ENCODE measurements around the gene SDR39U1.

Gene SDR39U1

DNA sequence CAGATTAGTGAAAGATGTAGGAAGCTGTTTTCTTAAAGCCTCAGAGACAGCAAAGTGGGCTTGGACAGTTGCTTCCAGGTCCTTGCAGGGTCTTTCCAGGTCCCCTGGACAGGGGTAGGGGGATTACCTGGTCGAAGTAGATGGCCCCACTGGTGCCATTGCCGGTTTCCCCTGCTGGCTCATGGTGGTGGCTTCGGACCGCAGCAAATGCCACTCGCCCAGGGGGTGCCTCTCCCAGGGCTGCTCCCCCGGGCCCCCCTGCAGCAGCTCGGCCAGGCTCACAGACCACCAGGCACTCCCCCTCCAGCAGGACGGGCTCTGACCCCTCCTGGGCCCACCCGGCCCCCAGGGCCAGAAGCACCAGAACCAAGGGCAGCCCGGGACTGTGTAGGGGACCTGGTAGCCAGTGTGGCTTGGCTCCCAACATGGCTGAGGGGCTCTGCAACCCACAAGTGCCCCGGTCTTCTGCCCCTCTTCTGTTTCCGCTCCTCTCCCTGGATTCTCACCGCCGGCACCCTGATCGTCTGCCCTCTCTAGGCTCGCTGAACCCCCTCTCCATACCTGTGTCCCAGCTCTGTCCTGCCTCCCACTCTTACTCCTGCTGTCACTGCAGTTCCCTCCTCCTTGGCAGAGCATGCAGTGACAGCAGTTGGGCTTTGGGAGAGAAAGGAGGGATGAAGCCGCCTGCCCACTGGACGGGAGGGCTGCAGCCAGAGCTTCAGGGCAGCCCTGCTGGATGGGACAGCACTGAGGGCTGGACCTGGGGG is 13.8 kb downstream of the SDR39U1 start:
- DNase-seq, result no peak

DNA sequence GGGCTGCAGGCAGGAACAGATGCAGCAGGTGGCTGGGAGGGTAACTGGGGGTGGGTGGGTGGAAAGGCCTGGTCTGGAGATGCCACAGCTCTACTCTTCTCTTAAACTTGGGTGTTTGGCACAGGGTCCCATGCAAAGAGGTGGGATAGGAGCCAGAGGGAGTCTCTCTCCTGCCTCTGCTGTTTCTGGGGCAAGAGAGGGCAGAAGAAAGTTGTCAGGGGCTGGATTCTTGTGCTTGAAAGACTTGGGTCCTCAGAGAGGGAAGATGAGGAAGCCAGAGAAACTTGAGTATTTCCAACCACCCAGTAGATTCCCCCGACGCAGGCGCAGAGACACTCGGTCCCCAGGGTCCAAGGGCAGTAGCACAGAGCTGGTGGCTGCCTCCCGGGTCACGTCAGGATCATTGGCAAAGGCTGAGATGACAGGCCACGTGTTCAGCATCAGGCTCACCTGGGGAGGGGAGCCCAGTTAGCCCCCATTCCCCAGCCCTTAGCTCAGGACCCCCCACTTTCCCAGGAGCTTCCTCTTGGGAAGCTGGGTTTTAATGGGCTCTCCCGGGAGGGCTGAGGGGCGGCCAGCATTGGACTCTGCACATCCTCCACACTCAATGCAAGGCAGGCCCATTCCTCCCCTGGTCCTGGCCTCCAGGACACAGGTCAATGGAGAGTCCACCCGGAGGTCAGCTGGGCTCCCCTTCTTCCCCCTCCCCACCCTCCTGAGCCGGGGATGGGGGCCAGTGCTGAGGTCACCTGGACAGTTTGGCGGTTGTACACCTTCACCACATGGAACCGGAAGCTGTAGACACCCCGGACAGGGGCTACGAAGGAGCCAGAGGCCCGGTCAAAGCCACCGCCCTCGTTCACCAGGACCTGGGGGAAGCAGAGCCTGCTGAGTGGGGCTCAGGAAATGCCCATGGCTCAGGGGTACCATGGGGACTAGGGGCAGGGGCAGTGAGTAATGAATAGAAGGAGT is 14.8 kb downstream of the SDR39U1 start:
- no peak for DNase-seq

DNA sequence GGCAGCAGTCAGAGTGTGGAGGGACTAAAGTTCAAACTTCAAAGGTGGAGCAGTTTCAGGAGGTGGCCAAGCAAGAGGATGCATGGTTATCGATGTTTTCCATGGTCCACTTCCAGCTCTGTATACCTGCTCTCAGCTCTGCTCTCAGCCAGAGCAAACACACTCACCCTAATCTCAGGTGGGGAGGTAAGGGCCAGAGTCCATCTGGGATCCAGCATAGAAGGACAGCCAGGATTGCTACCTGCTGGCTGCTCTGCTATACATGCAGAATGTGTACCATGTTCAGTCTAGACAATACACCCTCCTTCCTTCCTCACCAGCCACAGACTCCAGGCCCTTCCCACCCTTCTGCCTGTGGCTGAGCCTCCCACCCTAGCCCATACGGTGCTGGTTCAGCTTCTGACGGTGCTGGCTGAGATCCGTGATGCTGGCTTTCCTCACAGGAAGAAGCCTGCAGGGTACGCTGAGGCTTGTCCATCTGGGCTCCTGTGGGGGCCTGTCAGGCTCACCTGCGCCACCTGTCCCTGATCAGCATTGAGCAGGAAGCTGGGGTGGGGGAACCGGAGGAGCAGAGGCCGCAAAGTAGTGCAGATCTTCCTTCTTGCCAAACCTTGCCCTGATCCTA is 15.6 kb downstream of the SDR39U1 start:
- DNase-seq, result peak; percentile 25

DNA sequence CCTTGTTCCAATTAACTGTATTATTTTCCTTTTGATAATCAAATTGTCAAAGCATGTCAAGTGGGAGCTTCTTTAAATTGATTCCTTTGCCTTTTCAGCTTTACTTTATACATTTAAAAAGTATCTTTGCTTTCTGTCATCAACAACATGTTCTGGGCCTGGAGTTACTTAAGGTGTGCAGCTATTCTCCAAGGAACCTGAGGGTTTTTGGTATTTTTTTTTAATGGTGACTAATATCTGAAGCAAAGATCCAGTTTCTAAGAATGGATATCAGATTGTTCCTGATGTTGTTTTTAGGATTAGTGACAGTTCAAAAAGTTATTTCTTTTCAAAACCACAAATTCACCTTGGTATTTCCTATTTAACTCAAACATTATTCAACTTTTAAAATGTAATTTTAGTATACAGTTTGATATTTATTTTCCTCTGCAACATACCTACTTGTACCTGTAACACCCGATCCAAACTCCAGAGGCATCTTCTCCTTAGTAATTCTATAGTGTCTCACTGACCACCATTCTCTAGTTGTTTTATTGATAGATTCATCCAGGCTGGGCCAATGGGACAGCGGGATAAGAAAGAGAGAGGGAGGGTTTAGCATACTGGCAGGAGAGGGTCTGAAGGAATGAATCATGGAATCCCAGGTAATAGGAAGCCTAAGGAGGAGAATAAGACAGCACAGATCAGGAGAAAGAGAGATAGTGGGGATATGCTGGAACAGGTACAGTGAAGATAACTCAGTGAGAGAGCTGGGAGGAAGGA is 16.2 kb downstream of the SDR39U1 start:
- DNase-seq, result no peak

DNA sequence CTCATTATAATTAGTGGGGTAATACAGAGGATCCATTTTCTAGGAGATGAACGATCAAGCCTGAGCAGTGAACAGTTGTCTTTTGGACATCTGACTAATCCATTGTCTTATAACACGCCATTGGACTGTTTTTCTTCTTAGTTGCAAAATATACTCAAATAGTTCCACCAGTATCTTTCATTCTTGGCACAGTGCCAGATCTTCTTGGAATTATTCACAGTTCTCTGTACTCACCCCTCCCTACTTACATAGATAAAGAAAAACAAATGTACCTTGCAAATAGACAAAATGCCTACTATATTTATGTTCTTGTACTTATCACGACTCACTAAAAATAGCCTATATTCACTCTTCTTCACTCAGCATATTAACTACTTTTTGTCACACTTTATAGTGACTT is 16.9 kb downstream of the SDR39U1 start:
- DNase-seq, result peak; percentile 49

DNA sequence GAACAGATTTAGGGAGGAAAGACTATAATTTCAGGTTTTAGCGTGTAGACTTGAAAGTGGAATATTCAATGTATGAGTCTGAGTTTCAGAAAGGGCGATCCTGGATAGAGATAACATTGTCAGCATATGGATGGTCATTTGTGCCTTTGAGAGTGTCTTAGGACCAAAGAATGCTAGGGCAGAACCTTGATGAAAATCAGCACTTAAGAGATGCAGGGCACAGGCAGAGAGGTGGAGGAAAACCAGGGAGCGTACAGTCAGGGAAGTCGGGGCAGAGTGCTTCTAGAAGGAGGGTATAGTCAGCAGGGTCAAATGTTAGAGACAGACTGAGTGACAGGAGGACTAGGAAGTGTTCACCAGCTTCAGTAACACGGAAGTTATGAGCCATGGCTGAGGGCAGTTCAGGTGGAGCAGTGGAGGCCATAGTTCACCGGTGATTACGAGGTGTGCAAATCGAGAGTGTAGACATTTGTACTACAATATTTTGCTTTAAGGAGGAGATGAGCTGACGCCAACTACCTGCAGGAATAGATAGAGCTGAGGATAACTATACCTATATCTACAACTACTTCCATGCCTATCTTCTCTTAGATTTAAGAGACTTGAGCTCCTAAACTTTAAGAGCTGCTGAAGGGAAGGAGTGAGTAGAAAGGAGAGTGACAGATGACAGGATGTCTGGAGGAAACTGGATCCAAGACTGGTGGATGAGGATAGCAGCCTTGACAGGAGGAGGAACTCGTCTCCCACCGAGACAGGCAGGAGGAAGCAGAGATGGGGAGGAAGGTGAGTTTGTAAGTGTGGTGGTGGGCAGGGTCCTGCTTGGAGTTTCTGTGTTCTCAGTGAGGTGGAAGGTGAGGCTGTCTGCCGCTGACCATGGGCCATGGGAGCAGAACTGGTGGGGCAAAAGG is 19.6 kb downstream of the SDR39U1 start:
- no peak for DNase-seq

DNA sequence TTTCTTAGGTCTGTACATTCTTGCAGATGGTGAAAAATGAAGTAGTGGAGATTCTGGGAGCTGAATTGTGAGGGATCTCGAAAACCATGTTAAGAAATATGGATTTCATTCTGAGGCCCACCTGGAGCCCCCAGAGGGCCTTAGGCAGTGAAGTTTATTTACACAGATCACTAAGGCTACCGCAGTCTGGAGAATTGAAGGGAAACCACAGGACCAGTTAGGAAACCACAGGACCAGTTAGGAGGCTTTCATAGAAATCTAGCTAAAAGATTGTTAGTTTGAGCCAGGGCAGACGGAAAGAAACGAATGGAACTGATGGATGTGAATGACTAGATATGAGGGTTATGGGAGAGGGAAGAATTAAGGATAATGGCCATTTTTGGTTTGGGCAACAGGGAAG is 20.3 kb downstream of the SDR39U1 start:
- peak; percentile 22 for DNase-seq

DNA sequence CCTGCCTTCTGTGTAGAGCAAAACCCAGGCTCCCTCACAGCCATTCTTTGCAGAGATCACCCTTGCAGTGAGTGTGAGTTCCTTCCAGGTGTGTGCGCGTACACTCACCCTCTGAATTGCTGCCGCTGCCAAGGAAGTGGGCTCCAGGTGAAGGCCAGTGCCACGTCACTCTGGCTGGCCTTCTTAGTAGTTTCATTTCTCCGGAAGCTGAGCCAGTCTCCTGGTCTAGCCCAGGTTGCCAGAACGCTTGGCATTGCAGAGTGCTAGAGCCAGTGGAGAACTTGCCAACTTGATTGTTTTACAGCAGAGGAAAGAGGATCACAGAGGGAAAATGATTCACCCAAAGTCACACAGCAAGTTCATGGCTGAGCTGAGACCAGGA is 24.1 kb downstream of the SDR39U1 start:
- DNase-seq, result no peak

DNA sequence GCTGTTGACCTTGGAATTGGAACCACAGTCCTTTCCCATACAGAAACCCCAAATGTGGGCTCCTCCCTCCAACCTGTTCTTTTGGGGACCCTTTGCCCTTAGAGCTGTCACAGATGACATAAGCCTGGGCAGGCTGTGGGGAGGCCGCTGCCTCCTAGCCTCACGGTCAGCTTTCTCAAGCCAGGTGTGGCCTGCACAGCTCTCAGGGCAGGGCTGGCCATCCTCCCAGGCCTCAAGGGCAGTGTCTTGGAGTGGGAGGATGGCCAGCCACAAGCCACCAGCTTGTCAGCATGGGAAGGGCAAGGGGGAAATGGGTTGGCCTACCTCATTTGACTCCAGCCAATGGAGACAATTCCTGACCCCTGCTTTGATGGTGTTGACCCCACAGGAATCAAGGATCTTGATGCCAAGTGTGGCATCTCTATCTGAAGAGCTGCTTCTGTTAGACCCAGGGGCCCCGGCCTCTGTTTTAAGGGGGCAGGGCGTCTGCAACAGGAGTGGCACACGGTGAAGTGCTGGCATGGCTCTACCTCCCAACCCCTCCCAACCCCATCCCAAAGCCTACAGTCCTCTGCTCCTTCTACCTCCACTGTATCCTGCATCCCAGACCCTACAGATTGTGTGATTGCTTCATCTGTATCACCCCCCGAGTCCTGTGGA is 24.6 kb downstream of the SDR39U1 start:
- no peak for DNase-seq

DNA sequence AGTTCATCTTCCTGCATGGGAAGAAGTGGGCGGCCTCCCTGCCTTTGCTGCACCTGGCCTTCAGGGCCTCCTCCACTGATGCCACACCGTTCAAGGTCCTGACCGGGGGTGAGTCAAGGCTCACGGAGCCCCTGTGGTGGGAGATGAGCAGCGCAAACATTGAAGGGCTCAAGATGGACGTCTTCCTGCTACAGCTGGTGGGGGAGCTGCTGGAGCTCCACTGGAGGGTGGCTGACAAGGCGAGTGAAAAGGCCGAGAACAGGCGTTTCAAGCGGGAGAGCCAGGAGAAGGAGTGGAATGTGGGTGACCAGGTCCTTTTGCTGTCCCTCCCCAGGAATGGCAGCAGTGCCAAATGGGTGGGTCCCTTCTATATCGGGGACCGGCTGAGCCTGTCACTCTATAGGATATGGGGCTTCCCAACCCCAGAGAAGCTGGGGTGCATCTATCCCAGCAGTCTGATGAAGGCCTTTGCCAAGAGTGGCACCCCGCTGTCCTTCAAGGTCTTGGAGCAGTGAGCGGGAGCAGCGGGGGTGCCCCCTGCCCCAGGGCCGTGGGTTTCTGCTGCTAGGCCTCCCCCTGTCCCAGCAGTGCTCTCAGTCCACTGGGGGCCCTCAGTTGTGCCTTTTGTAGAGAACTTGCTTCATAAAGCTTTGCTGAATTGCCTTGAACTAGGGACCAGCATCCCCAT is 25.5 kb downstream of the SDR39U1 start:
- no peak for DNase-seq

DNA sequence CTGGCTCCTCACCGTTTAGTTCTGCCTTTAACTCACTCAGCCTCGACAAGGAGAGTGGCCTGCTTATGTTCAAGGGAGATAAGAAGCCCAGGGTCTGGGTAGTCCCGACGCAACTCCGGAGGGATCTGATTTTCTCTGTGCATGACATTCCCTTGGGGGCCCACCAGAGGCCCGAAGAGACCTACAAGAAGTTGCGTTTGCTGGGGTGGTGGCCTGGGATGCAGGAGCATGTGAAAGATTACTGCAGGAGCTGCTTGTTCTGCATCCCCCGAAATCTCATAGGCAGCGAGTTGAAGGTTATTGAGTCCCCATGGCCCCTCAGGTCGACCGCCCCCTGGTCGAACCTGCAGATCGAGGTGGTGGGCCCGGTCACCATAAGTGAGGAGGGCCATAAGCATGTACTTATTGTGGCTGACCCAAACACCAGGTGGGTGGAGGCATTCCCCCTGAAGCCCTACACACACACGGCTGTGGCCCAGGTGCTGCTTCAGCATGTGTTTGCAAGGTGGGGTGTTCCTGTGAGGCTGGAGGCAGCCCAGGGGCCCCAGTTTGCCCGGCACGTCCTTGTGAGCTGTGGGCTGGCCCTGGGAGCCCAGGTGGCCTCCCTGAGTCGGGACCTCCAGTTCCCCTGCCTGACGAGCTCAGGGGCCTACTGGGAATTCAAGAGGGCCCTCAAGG is 26.2 kb downstream of the SDR39U1 start:
- DNase-seq, result no peak

DNA sequence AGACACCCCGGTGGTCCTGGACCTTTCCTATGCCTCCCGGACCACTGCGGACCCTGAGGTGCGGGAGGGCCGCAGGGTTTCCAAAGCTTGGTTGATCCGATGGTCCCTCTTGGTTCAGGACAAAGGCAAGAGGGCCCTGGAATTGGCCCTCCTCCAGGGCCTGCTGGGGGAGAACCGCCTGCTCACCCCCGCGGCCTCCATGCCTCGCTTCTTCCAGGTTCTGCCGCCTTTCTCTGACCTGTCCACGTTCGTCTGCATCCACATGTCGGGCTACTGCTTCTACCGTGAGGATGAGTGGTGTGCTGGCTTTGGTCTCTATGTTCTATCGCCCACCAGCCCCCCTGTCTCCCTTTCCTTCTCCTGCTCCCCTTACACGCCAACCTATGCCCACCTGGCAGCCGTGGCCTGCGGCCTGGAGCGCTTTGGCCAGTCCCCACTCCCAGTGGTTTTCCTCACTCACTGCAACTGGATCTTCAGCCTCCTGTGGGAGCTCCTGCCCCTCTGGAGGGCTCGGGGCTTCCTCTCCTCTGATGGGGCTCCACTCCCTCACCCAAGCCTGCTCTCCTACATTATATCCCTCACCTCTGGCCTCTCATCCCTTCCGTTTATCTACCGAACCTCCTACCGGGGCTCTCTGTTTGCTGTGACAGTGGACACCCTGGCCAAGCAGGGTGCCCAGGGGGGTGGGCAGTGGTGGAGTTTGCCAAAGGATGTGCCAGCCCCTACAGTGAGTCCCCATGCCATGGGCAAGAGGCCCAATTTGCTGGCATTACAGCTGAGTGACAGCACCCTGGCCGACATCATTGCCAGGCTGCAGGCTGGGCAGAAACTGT is 26.9 kb downstream of the SDR39U1 start:
- no peak for DNase-seq

DNA sequence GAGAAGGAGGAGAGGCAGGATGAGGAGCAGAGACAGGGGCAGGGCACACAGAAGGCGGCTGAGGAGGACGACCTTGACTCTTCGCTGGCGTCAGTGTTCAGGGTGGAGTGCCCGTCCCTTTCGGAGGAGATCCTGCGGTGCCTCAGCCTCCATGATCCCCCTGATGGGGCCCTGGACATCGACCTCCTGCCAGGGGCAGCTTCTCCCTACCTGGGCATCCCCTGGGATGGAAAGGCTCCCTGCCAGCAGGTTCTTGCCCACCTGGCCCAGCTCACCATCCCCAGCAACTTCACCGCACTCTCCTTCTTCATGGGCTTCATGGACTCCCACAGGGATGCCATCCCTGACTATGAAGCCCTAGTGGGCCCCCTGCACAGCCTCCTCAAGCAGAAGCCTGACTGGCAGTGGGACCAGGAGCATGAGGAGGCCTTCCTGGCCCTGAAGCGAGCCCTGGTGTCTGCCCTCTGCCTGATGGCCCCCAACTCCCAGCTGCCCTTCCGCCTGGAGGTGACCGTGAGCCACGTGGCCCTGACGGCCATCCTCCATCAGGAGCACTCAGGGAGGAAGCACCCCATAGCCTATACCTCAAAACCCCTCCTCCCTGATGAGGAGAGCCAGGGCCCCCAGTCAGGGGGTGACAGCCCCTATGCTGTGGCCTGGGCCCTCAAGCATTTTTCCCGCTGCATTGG is 27.7 kb downstream of the SDR39U1 start:
- no peak for DNase-seq

DNA sequence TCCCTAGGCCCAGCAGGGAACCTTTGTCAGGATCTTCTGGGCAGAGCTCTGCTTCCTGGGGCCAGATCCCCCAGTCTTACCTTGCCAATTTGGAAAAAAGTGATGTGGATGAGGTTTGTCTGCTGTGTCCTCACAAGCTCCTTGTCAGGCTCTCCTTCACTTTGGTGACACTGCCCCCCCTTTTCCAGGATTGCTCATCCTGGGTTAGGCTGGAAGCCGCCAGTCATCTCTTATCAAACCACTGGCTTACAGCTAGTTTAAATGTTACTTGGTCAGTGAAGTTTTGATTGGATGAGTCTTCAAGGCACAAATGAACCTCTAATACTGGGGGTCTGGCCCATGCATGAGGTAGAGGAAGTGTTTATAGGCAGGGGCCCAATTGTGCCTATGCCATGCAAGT is 28.5 kb downstream of the SDR39U1 start:
- DNase-seq, result no peak

DNA sequence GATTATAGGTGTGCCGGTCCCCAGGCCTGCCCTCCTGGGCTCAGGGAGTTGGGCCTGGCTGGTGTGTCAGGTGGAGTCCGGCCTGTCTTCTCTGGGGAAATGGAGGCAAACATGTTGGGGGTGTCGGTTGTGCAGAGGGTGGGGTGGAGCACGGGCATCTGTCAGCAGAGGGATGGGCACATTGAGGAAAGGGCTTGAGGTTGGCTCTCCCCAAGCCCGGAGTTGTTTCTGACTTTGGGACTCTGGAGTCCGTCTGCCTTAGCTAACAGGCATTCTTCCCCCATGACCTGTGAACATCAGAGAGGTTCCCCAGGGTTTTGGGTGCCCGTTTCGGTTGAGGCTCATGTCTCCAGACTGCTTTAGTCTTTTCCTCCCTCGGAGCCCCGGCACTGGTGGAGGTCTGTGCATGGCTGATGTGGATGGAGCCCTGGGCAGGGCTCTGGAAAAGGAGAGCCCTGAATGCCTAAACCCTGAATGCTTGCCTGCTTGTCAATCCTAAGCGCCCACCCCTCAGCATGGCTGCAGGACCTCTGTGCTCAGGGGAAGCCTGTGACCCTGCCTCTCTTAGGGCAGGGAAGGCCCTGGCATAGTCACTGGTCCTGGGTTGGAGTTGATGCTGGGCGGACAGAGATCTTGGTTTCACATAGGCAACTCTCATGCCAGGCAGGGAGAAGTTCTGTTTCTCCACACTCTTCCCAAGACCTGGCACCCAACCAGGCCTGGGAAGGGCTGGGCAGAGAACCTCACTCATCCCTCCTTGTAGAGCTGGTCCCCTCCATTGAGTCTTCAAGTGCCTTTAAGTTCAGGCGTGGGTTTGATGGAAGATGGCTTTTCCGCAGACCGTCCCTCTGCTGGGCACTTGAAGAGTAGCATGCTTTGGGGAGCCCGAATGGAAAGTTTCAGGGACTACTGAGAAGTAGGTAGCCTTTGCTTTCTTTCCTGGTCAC is 30.9 kb downstream of the SDR39U1 start:
- peak; percentile 52 for DNase-seq

DNA sequence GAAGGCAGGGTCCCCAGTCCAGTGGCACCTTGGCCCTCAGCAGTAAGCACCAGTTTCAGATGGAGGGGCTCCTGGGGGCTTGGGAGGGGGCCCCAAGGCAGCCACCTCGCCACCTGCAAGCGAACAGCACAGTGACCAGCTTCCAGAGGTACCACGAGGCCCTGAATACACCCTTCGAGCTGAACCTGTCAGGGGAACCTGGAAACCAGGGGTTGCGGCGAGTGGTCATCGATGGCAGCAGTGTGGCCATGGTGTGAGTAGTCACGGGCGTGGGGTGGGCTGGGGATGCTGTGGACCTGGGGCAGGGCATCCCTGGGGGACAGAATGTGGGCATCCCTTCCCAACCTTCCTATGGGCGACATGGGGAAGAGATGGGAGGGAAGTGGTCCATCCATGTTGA is 32.6 kb downstream of the SDR39U1 start:
- DNase-seq, result no peak

DNA sequence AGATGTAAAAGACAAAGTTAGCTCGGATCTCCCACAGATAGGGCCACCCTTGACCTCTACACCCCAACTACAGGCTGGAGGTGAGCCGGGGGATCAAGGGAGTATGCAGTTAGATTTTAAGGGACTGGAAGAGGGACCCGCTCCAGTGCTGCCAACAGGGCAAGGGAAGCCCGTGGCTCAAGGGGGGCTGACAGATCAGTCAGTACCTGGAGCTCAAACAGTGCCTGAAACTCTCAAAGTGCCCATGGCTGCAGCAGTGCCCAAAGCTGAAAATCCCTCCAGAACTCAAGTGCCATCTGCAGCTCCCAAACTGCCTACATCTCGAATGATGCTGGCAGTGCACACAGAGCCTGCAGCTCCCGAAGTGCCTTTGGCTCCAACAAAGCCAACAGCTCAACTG is 33.4 kb downstream of the SDR39U1 start:
- no peak for DNase-seq

All from CD4-positive, alpha-beta T cell treated with Interleukin-12 subunit alpha and Interleukin-12 subunit beta, for 1 hour (primary cell).